Measurements from ENCODE around the gene ATP9A. TPM values are rescaled to one million over a fixed set of nuclear protein-coding genes. Genes with fewer than 3 reads are reported as not detected.

Gene ATP9A
- total and polyA plus RNA-seq, 2 of the 8 experiments (the other 6 are each of a cell fraction or from before 2014, with no cell fraction given), result 5.0 to 6.4 TPM

DNA sequence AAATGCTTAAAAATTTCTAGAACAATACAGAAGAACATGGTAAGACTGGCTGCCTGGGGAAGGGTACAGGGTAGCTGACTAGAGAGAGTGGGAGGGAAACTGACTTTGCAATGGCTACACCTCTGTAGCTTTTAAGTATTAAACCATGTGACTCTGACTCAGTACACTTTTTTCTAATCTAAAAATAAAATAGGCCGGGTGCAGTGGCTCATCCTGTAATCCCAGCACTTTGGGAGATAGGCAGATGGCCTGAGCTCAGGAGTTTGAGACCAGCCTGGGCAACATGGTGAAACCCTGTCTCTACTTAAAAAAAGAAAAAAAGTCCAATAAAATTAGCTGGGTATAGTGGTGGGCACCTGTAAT, 18.5 kb downstream of the ATP9A start:
- Histone ChIP-seq H3K4me3 (ENCODE audit: extremely low read depth in 1 of 4, insufficient read depth in 2 of 4, low read depth in 3 of 4, low read length in 4 of 4) (no peak overlapping the region), H2BK5ac (ENCODE audit: low read depth, low read length) (no peak overlapping the region), H3K79me2 (ENCODE audit: control insufficient read depth in 1 of 2, insufficient read depth in 2 of 2, low read length in 2 of 2) (no peaks in the 10 kb centered on the region), H2AK5ac (ENCODE audit: low read depth, low read length) (no peak overlapping the region), H3K27ac (ENCODE audit: low read depth, low read length) (no peak overlapping the region), H3K4me1 (replicated peaks in 1 of 4; ENCODE audit: control insufficient read depth in 3 of 4, insufficient read depth in 4 of 4, low read length in 3 of 4) (peaks cover 0 to 3% (median 0%) of the 10 kb centered on the region in 4 experiments; a peak in 3 of 7 replicates), H3K18ac (ENCODE audit: extremely low read depth, low read length) (no peak overlapping the region), H4K8ac (ENCODE audit: extremely low read depth, insufficient read depth, low read length) (no peak overlapping the region), H2BK12ac (ENCODE audit: low read depth, low read length) (no peak overlapping the region), H3K27me3 (replicated peaks in 1 of 4; ENCODE audit: control insufficient read depth in 3 of 4, extremely low read depth in 1 of 4, insufficient read depth in 3 of 4, low read length in 3 of 4) (no peaks in the 10 kb centered on the region), H4K20me1 (replicated peaks in 1 of 2; ENCODE audit: control insufficient read depth in 1 of 2, insufficient read depth in 2 of 2, low read length in 2 of 2) (no peaks in the 10 kb centered on the region), H4K91ac (replicated peaks; ENCODE audit: insufficient read length, low read length) (no peak overlapping the region), H3K23me2 (ENCODE audit: low read depth, low read length) (no peaks in the 10 kb centered on the region), H3K9me3 (ENCODE audit: insufficient read depth in 2 of 2, low read depth in 1 of 2, low read length in 1 of 2) (no peaks in the 10 kb centered on the region), H3K79me1 (ENCODE audit: low read depth, low read length) (no peaks in the 10 kb centered on the region), H3K4ac (replicated peaks; ENCODE audit: insufficient read length, low read depth, low read length) (no peak overlapping the region), H2AFZ (ENCODE audit: low read length) (no peak overlapping the region), H2BK120ac (replicated peaks; ENCODE audit: low read depth, low read length) (no peak overlapping the region), H2BK20ac (ENCODE audit: low read length) (no peak overlapping the region), H3K14ac (ENCODE audit: insufficient read length) (no peak overlapping the region), H3K4me2 (ENCODE audit: insufficient read depth in 1 of 2, low read depth in 2 of 2, low read length in 2 of 2) (no peak overlapping the region), H3K23ac (ENCODE audit: insufficient read length) (no peak overlapping the region), H2BK15ac (ENCODE audit: low read length) (no peak overlapping the region), H3K56ac (replicated peaks; ENCODE audit: insufficient read length, low read depth, low read length) (no peak overlapping the region), H4K5ac (ENCODE audit: insufficient read length, low read depth, low read length) (no peak overlapping the region), H3K9ac (replicated peaks in 1 of 4; ENCODE audit: extremely low read depth in 1 of 4, low read depth in 3 of 4, low read length in 3 of 4) (no peak overlapping the region), H3K36me3 (ENCODE audit: control insufficient read depth in 2 of 4, insufficient read depth in 4 of 4, low read length in 3 of 4) (no peaks in the 10 kb centered on the region)
- POLR2A ChIA-PET (ENCODE audit: partially characterized antibody), result interaction anchor here (0.9 kb wide), 1 partner anchor 18 kb away, joined by 3 read pairs; no protein-coding TSS in a partner anchor
- FAIRE-seq (no peak), DNase-seq (ENCODE audit: low read depth in 1 of 2, low spot score in 2 of 2) (no peak)
- CTCF ChIA-PET (ENCODE audit: partially characterized antibody), result interaction anchor here (1.0 to 1.4 kb wide), 3 partner anchors 20 to 140 kb away, joined by 3 to 6 read pairs (median 4); no protein-coding TSS in a partner anchor
- 86% methylated on average over 1 of the region's 1 CpG; no CpG with 5 or more reads in 1 of the 2 experiments for WGBS, 2 experiments (ENCODE audit: extremely low coverage in 1 of 2, insufficient coverage in 1 of 2, insufficient read length in 1 of 2, insufficient replicate concordance in 2 of 2, low coverage in 1 of 2, low lambda C conversion rate in 2 of 2, missing lambda C conversion rate in 1 of 2)
- no peak for TF ChIP-seq RAD21 (IDR thresholded peaks at IDR 0.05 in 1 of 2, conservative IDR thresholded peaks at IDR 0.05 in 1 of 2; ENCODE audit: low read depth in 2 of 2, low read length in 2 of 2)
- TF ChIP-seq NRF1 (IDR thresholded peaks at IDR 0.05; ENCODE audit: low read depth, low read length), result no peak
- TF ChIP-seq POU5F1 (IDR thresholded peaks at IDR 0.05; ENCODE audit: low read depth, low read length), result no peak
- TF ChIP-seq GTF2F1 (IDR thresholded peaks at IDR 0.05; ENCODE audit: borderline replicate concordance, low read depth, low read length), result no peak
- TF ChIP-seq BACH1 (IDR thresholded peaks at IDR 0.05; ENCODE audit: low read length), result no peak
- TF ChIP-seq, protein P1, sequence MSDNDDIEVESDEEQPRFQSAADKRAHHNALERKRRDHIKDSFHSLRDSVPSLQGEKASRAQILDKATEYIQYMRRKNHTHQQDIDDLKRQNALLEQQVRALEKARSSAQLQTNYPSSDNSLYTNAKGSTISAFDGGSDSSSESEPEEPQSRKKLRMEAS (IDR thresholded peaks at IDR 0.05), result no peak
- no peak for TF ChIP-seq KDM4A (IDR thresholded peaks at IDR 0.05; ENCODE audit: low read depth, low read length, severe bottlenecking)
- TF ChIP-seq BRCA1 (IDR thresholded peaks at IDR 0.05; ENCODE audit: low read depth, low read length), result no peak
- TF ChIP-seq NANOG (IDR thresholded peaks at IDR 0.05; ENCODE audit: insufficient read depth, low read depth, low read length, poor library complexity, severe bottlenecking), result no peak
- TF ChIP-seq TEAD4 (IDR thresholded peaks at IDR 0.05; ENCODE audit: low read depth, low read length), result no peak
- no peak for TF ChIP-seq CEBPB (IDR thresholded peaks at IDR 0.05; ENCODE audit: low read depth, low read length)
- no peak for TF ChIP-seq SAP30 (IDR thresholded peaks at IDR 0.05; ENCODE audit: insufficient read depth, insufficient replicate concordance, low read length)
- TF ChIP-seq CHD1 (IDR thresholded peaks at IDR 0.05; ENCODE audit: low read depth, low read length), result no peak
- TF ChIP-seq EZH2 (IDR thresholded peaks at IDR 0.05; ENCODE audit: low read depth, low read length, severe bottlenecking), result no peak

All from H1 (cell line).